HG03378 (cell line): ENCODE measurements around the gene PI4KA.

Experiments
- ATAC-seq: cut with Tn5 transposase; IDR thresholded peaks from one replicate; pipeline ENCODE4 v1.9.1; 2021; ENCODE audit warnings: mild to moderate bottlenecking, moderate library complexity; ENCODE audit not compliant: unreplicated experiment

Gene PI4KA

DNA sequence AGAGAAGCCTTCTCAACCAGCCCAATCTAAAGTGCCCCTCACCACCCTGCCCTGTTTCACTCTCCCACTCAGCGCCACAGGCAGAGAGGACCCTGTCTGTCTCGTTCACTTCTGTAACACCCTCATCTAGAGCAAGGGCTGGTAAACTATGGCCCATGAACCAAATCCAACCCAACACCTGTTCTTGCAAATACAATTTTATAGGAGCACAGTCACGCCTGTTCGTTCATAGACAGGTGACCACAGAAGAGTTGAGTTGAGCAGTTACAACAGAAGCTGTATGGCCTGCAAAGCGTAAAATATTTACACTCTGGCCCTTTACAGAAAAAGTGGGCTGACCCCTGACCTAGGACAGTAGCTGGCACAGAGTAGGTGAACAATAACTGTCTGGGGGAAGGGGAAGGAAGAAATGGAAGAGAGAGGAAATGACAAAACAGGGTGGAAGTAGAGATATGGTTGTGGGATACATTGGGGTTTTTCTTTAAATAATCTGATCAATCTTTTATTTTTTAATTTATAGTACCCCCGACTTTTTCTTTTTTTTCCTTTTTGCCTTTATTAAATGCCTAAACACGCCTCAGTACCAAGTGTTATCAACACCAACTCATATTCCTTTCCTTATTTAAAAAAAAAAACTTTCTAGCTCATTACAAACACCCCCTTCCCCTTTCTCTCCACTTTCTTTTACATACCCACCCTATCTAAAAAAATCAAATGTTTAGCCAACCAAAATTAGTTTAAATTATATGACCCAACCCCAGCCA lies 63.8 kb downstream of the PI4KA start:
- ATAC-seq, result no peak

- ATAC-seq, result no peak
These were observed 64.6 kb downstream of the PI4KA start for GRCh38 chr22:20793748-20794649.

- no peak for ATAC-seq
These were observed 65.5 kb downstream of the PI4KA start for GRCh38 chr22:20792966-20793728.

DNA sequence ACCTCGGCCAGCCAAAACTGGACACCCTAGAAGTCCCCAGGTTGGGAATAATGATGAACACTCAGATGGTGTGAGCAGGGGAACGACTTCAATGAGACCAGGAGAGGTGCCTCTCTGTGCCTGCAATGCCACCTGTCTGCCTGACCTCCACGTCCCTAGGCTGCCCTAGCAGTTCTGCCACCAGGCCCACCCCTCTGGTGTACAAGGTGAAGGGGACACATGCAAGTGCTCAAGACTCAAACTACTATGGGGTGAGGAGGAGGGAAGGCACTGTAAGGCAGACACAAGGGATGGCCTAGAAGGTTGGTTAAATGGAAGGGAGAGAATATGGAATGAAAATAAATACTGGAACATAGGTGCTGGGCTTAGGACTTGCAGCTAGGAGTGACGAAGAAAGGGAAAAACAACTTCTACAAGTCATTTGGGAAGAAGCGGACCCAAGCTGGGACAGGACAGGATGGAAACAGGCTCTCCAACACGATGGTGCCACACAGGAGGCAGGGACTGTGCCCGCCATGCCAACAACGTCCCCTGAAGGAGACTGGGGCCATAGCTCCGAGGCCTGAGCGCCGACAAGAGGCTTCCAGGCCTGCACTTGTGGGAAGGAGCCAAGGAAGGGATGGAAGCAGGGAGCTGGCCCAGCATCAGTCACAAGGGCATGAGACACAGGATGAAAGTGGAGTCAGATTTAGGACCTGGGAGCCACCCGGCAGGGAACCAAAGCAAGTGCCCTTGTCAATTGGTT lies 66.2 kb downstream of the PI4KA start:
- ATAC-seq, result no peak

DNA sequence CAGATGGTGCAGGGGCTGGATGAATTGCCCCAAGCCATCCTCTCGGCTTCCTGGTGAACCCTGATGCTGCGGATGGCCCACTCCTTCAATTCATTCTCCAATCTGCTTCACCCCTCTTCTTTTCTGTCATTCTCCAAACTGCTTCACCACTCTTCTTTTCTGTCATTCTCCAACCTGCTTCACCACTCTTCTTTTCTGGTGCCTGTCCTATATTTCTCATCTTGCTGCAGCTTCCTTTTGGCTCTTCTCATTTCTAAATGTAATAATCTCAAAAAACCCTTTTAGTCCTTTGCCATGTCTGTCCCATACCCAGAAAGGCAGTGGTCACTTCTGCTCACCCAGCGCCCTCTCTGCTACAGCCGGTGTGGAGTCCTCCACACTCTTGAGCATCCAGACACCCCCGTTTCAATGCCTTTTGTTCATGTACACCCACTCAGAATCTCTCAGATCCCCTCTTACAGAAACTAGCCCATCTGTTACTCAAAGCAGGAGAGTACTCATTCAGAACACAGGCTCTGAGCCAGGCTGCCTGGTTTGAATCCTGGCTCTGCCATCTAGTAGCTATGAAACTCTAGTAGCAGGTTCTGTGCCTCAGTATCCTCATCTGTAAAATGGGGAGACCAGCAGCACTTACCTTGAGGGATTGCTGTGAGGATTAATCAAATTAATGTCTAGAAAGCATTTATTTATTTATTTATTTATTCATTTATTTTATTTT lies 69.8 kb downstream of the PI4KA start:
- no peak for ATAC-seq

- no peak for ATAC-seq
These were observed 70.6 kb downstream of the PI4KA start for GRCh38 chr22:20787746-20788626.

DNA sequence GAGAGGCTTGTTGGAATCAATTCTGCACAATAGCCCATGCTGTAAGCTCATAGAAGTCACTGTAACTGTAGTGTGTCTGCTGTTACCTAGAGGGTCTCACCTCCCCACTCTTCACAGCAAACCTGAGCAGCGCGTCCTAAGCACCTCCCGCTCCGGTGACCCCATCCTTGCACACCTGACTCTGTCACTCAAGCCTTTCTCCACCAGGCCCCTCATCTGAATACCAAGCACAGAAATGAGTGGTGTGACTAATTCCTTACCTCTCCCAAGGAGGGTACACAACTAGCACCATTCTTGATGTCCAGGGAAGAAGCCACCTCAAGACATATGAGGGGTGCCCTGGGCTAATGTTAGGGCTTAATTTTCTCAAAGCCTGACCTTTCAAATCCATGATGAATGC lies 71.4 kb downstream of the PI4KA start:
- no peak for ATAC-seq

DNA sequence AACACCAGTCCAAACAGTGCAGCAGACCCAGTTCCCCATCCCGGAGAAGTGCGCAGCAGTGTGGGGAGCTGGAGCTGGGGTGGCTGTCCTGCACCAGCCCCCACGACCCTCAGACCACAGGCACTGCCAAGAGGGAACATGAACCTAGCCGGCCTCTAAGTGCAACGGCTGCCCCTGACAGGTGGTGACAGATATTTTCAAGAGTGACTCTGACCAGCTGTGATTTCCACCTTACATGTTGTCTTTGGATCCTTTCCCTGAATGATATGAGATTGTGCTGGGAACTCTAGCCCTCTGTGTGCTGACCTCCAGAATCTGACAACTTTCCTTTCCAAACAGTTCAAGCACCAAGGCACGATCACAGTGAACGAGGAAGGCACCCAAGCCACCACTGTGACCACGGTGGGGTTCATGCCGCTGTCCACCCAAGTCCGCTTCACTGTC lies 72.1 kb downstream of the PI4KA start:
- no peak for ATAC-seq

- ATAC-seq, result no peak
These were observed 72.6 kb downstream of the PI4KA start for GRCh38 chr22:20786048-20786447.

GRCh38 chr22:20785415-20785814 lies 73.2 kb downstream of the PI4KA start:
- ATAC-seq, result no peak

DNA sequence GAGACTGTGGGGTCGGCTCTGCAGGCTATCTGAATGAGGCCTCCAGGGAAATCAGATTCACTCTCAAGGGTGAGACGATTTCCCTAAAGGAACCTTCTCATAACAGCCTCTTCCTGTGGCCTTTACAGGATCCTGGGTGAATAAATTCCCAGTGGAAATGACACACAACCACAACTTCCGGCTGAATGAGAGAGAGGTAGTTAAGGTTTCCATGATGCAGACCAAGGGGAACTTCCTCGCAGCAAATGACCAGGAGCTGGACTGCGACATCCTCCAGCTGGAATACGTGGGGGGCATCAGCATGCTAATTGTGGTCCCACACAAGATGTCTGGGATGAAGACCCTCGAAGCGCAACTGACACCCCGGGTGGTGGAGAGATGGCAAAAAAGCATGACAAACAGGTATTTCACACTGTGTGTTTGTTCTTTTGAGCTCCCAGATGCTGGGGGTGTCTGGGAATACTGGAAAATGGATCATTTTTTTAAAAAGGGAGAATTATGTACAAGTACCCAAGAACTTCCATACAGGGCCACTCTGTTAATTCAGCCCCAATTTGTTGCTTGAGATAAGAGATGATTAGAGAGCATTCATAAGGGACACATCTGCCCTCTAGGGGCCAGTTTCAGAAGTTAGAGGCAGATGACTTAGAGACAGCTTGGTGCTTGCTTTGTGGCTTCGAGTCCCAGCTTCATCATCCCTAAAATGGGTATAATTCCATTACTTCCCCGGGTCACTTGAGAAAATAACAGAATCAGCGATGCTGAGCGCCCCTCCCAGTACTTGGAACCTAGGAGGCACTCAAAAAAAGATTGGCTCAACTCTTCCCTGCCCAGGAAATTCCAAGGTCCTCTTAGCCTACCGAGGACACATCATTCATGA lies 74.5 kb downstream of the PI4KA start:
- no peak for ATAC-seq

DNA sequence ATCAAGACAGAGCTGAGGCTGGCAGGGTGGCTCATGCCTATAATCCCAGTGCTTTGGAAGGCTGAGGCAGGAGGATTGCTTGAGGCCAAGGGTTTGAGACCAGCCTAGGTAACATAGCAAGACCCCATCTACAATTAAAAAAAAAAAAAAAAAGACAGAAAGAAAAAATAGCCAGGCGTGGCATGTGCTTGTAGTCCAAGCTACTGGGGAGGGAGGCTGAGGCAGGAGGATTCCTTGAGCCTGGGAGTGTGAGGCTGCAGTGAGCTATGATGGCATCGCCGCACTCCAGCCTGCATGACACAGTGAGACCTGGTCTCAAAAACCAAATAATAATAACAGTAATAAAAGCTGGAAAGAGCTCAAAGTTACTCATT lies 75.3 kb downstream of the PI4KA start:
- ATAC-seq, result no peak

GRCh38 chr22:20782596-20783299 lies 75.9 kb downstream of the PI4KA start:
- no peak for ATAC-seq

DNA sequence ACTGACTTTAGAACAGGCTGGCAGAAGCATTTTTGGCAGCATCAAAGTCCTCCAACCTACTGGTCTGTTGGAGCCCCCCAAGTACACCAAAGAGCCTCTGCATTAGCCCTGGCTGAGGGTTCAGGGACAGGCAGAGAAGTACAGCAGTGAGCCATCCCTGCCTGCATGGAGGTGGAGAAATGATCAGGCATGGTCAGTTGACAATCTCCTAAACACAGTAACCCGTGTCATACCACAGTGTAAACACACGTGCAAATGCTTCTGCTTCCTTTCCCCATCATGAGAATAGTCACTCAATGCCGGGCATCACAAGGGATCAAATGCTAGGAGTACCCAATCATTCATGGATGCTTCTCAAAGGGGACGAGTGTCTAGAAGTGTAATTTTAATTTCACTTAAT lies 76.5 kb downstream of the PI4KA start:
- ATAC-seq, result no peak

DNA sequence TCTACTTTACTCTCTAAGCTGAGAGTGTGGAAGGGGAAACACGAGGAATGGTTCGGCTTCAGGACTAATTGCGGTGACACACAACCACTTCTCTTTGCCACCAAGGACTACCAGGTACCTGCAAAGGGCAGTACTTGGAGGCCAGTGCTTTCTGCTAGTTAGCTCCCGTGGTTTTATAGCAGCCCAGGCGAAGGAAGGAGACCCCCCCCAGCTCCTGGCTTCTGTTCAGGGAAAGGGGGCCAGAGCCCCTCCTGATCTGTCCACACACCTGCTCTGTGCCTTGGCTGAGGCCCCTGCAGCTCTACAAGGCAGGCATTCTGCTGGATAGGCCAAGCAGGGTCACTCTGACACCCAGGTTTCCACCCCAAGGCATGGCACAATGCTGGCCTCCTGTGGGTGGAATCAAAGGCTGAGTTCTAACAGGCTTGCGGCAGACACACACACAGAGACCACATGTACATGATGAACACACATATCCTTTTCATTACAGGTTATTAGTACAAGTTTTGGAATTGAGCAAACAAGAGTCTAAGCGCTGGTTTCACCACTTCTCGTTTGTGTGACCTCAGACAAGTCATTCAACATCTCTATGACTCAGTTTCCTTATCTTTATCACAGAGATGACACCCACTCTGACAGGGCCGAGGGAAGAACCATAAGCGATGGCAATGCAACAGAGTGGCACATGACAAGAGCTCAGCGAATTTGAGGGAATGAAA lies 77.2 kb downstream of the PI4KA start:
- no peak for ATAC-seq

- ATAC-seq, result no peak
These were observed 78.8 kb downstream of the PI4KA start for GRCh38 chr22:20779818-20780158.
